Measurements from ENCODE around the gene SEMA3F. TPM values are rescaled to one million over a fixed set of nuclear protein-coding genes. Genes with fewer than 3 reads are reported as not detected.

SEMA3F gene
- total and polyA plus RNA-seq, 10 of the 15 experiments (the other 5 are each of a cell fraction or from before 2014, with no cell fraction given) = 0.08 to 0.28 (median 0.12) TPM; not detected in 6

- ChIA-PET CTCF (interaction anchor here (1.1 to 2.7 kb wide), 2 partner anchors 21 to 22 kb away, joined by 5 to 11 read pairs; no protein-coding TSS in a partner anchor), POLR2A (no interaction called here), SMC1A (ENCODE audit: uncharacterized antibody, unreplicated experiment) (no interaction called here), RAD21 (ENCODE audit: unreplicated experiment) (interaction anchor here (2.4 kb wide), 1 partner anchor 11 kb away, joined by 7 read pairs; no protein-coding TSS in a partner anchor)
- H3K27me3 ChIP-seq (replicated peaks in 1 of 2; ENCODE audit: control insufficient read depth in 2 of 2, insufficient read depth in 2 of 2, low read length in 1 of 2) = no peaks in the 10 kb centered on the region; a peak in 2 of 4 replicates
- no peak overlapping the region for H3K4me3 ChIP-seq
- TF ChIP-seq SIX5 (IDR thresholded peaks at IDR 0.05; ENCODE audit: low read depth, low read length, severe bottlenecking) (no peak), ZBTB40 (IDR thresholded peaks at IDR 0.05; ENCODE audit: borderline replicate concordance) (no peak), ZBED1 (IDR thresholded peaks at IDR 0.05; ENCODE audit: borderline replicate concordance) (no peak), ZNF592 (IDR thresholded peaks at IDR 0.05) (no peak), EZH2 (IDR thresholded peaks at IDR 0.05; ENCODE audit: borderline replicate concordance, control insufficient read depth, low read depth, low read length) (no peak), SUPT20H (IDR thresholded peaks at IDR 0.05; ENCODE audit: borderline replicate concordance, control insufficient read depth, low read depth, low read length) (no peak), IRF3 (IDR thresholded peaks at IDR 0.05) (no peak), KAT2A (conservative IDR thresholded peaks at IDR 0.05; ENCODE audit: control insufficient read depth, low read depth, low read length) (no peak), FOS (IDR thresholded peaks at IDR 0.05; ENCODE audit: borderline replicate concordance, extremely low read depth, insufficient read length) (no peak), USF2 (IDR thresholded peaks at IDR 0.05; ENCODE audit: borderline replicate concordance, low read depth, low read length) (no peak), ETV6 (conservative IDR thresholded peaks at IDR 0.05 in 1 of 2, IDR thresholded peaks at IDR 0.05 in 1 of 2; ENCODE audit: borderline replicate concordance in 1 of 2, low read depth in 1 of 2) (no peak)
- H2AFZ ChIP-seq (ENCODE audit: control insufficient read depth, low read depth, low read length) = no peak overlapping the region
- H3K9me3 ChIP-seq (replicated peaks; ENCODE audit: control insufficient read depth, insufficient read depth, low read length) = no peaks in the 10 kb centered on the region
- no peaks in the 10 kb centered on the region for H3K36me3 ChIP-seq (ENCODE audit: control insufficient read depth in 2 of 2, insufficient read depth in 2 of 2, low read length in 1 of 2)
- ATAC-seq (no peak), DNase-seq (ENCODE audit: low read depth, low spot score) (no peak), FAIRE-seq (no peak)
- no peak overlapping the region for H3K27ac ChIP-seq (ENCODE audit: control insufficient read depth, insufficient read depth)
- WGBS (ENCODE audit: insufficient coverage, insufficient replicate concordance, low lambda C conversion rate, missing lambda C conversion rate) = 20% methylated on average over 10 of the region's 10 CpGs
- no TSS peak for BruUV-seq (replicated peaks)
- H3K9ac ChIP-seq (ENCODE audit: control insufficient read depth, insufficient read depth, low read length) = no peak overlapping the region
- H3K79me2 ChIP-seq (ENCODE audit: control insufficient read depth, insufficient read depth, low read length) = no peaks in the 10 kb centered on the region
- no peak overlapping the region for H3K4me2 ChIP-seq (ENCODE audit: control insufficient read depth, insufficient read depth)
- intact Hi-C loops (cut with micrococcal nuclease; ENCODE audit: unreplicated experiment) (no loop called here), in situ Hi-C loops (cut with MboI) (no loop called here)
- H4K20me1 ChIP-seq (ENCODE audit: control insufficient read depth, insufficient read depth) = no peaks in the 10 kb centered on the region
- H3K4me1 ChIP-seq (ENCODE audit: control insufficient read depth, insufficient read depth, low read length) = no peaks in the 10 kb centered on the region
Measured at GRCh38 chr3:50214824-50215223, 59.7 kb downstream of the SEMA3F start.
